HG03025 (cell line): Measurements from ENCODE around the gene NRP1.
"Not testable (repeated sequence)": the region's sequence is repeated elsewhere in the genome, so short reads cannot be mapped to it uniquely, and the experiment has no call there.

Source experiments
- ATAC-seq: cut with Tn5 transposase; IDR thresholded peaks from one replicate; pipeline ENCODE4 v1.9.1; 2021; ENCODE audit warnings: mild to moderate bottlenecking, moderate library complexity; ENCODE audit not compliant: unreplicated experiment, low FRiP score

Gene NRP1

DNA sequence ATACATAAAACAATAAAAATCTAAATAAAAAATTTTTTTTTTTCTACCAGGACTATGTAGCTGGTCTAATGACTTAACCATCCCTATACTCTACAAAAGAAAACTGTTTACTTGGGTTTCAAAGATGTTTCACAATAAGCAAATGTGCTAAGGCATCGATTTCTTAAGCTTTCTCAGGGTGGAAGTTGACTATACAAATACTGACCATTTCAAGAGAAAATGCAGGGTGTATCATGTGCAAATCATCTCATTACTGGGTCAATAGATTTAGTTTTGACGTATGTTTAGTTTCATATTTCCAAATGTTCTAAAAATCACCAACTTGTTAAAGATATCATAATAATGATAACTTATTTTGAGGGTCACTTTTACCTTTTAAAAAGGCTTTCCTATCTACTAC is 7.5 kb downstream of the NRP1 start:
- no peak for ATAC-seq

GRCh38 chr10:33325929-33326328 is 8.5 kb downstream of the NRP1 start:
- ATAC-seq = no peak

- no peak for ATAC-seq
These were observed 10.7 kb downstream of the NRP1 start for GRCh38 chr10:33323721-33324120.

GRCh38 chr10:33321516-33321915 is 13.0 kb downstream of the NRP1 start:
- ATAC-seq = no peak

GRCh38 chr10:33320288-33320687 is 14.2 kb downstream of the NRP1 start:
- no peak for ATAC-seq

DNA sequence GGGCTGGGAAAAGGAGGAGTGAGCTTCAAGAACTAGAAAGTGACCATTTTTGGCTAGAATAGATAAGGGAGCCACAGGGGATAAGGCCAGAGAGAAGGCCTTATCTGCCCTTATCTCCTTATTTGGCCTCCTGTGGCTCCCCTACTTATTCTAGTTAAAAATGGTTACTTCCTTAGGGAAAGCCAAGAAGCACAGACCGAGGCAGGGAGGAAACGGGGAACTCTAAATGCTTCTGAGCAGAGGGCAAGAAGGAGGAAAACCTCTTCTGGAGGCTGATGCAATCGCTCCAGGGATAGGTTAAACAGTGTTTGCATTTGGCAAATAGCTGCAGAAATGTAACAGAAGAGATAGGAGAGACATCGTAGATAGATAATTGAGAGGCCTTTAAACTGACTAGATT is 18.6 kb downstream of the NRP1 start:
- ATAC-seq = no peak

- ATAC-seq = no peak
These were observed 19.5 kb downstream of the NRP1 start for GRCh38 chr10:33314811-33315561.

DNA sequence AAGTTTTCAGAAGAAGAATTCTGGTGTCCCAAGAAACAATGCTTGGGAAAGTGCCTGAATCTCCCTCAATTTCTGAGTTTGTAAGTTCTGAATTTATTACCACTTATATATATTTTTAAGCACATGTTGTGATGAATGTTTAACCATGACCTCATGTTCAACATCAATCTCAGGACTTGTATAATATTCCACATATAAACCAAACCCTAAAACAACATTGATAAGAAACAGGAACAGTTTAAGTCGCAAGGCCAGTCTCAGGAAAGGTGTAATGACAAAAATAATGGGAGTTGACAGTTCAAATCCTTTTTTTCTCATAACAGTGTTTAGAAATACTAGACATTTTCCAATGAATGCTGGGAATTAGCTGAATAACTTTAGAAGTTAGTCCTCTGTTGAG is 22.8 kb downstream of the NRP1 start:
- ATAC-seq = no peak

DNA sequence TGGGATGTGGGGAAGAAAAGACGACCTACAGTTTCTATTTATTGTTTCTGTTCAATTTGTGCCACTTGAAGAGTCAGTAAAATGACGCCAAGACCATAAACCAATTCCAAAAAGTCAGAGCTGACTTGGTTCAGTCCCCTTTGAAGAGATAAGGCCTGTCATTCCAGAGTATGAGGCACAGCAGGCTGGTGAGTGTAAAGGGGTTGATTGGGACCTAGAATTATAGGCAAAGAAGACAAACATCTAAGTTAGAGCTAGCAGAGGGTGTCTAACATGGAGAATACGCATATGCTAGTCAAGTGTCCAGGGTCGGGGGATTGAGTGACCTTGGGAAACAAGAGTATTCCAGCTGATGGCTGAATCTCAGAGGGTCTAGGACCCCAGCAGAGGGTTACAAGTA is 23.6 kb downstream of the NRP1 start:
- ATAC-seq = no peak

- no peak for ATAC-seq
These were observed 25.1 kb downstream of the NRP1 start for GRCh38 chr10:33309406-33309805.

DNA sequence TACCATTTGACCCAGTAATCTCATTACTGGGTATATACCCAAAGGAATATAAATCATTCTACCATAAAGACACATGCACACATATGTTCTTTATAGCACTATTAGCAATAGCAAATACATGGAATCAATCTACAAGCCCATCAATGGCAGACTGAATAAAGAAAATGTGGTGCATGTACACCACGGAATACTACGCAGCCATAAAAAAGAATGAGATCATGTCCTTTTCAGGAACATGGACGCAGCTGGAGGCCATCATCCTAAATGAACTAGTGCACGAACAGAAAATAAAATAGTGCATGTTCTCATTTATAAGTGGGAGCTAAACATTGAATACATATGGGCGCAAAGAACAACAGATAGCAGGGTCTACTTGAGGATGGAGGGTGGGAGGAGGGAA is 26.6 kb downstream of the NRP1 start:
- no peak for ATAC-seq

- ATAC-seq = no peak
These were observed 27.6 kb downstream of the NRP1 start for GRCh38 chr10:33306701-33307519.

DNA sequence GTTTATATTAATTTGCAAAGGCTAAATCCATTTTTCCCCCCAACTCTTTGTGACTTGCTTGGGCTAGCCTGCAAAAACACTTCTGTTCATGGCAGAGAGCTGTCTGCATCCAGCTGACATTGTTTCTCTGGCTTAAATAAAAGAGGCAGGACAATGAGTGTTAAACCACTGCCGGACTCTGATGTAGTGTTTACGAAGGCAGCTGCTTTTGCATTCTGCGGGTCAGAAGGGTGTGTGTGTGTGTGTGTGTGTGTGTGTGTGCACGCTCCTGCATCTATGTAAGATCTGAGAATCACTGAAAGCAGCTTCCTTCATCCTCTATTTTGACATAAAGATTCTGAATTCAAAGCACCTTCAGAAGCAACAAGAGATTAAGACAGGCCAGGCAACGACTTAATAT is 28.3 kb downstream of the NRP1 start:
- no peak for ATAC-seq

DNA sequence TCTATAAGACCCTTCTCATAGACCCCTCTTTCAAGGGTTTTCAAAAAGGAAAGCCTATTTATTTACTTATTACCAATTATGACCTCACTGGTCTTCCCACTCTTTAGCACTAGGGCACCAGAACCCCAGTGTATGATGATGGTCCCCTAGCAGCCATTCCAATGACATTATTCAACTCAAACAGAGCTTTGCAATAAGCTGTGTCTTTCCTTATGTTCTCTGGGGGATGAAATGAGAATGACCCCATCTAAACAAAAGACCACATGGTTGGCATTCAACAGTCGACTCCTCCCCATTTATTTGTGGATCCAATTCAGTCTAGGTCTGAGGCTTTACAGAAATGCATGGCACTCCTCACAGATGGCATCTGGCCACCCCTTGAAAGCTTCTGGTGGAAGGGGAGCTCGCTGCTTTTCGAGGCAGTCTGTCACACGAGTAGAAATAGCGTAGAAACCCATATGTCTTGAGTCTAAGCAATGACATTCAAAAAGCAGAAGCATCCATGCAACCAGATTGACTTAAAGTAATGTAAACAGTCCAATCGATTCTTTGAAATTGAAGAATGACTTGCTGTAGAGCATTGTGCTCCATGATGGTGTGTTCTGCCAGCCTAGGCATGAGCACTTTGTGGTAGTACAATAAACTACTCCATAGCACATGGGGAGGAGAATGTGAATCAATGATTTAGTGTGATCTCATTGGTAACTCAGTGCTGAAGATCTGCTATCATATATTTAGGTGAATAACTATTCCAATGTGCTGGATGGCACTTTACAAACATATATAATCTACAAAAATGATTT is 29.8 kb downstream of the NRP1 start:
- ATAC-seq = no peak

DNA sequence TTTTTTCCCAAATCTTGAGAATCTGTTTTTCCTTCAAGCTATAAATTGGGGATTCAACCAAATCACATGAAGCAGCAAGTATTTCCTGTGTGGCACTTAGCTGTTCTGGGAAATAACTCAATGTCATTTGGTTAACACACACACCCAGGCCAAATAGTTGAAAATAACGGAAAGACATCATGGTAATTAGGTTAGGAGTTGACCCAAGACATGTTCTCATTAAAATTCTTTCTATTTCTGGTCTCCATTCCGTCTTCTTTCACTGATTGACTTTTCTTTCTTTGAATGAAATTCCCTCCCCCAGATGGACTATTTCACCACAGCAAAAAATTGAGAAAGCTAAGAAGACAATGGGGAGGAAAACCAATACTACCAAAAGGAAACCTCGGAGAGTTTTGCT is 30.5 kb downstream of the NRP1 start:
- ATAC-seq = no peak

GRCh38 chr10:33302208-33302829 is 32.1 kb downstream of the NRP1 start:
- no peak for ATAC-seq

GRCh38 chr10:33301097-33301789 is 33.2 kb downstream of the NRP1 start:
- no peak for ATAC-seq

GRCh38 chr10:33300544-33300943 is 33.9 kb downstream of the NRP1 start:
- ATAC-seq = not testable (repeated sequence)

DNA sequence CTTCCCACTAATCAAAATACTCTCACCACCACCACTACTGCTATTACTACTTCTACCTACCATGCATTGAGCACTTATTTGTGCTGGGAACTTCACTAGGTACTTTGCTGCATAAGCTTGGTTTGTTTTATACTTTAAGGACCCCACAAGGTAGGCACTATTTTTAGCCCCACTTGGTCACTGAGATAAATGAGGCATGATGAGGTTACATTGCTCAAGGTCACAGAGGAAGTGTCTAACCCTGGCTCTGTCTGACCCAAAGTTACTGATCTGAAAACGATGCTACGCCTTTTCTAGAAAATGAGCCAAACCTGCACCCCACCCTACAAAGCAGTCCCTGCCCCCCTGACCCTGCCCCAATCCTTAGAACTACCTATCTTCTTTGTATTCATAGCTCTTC is 35.6 kb downstream of the NRP1 start:
- no peak for ATAC-seq

- no peak for ATAC-seq
These were observed 36.4 kb downstream of the NRP1 start for GRCh38 chr10:33298110-33298509.
